Transverse colon (tissue), 4 donors: ENCODE data around the gene STX8. TPM values are rescaled to one million over a fixed set of nuclear protein-coding genes. Genes with fewer than 3 reads are reported as not detected.
"Not testable (repeated sequence)": the region's sequence is repeated elsewhere in the genome, so short reads cannot be mapped to it uniquely, and the experiment has no call there.

ENCODE experiments used
- DNase-seq: peaks from one replicate; pipeline ENCODE4 v3.0.0-alpha.2; 2019
- H3K27ac ChIP-seq, 4 donors: fragments of 200-600 bp; sonication (generic); 2 replicates each; pipeline ENCODE4 v1.5.1; 2016 to 2018; ENCODE audit warnings: inconsistent platforms in 4 of 4
- H3K27me3 ChIP-seq: fragments of 200-600 bp; sonication (generic); 2 replicates; pipeline ENCODE4 v1.5.1; 2017; ENCODE audit warnings: inconsistent platforms
- H3K36me3 ChIP-seq, 4 donors: fragments of 200-600 bp; sonication (generic); 2 replicates each; pipeline ENCODE4 v1.5.1; 2017 to 2019; ENCODE audit warnings: inconsistent platforms in 4 of 4
- H3K4me1 ChIP-seq, 4 donors: fragments of 200-600 bp; sonication (generic); 2 replicates each; pipeline ENCODE4 v1.5.1; 2017 to 2020; ENCODE audit warnings: inconsistent platforms in 4 of 4
- H3K4me3 ChIP-seq, 4 donors: fragments of 200-600 bp; sonication (generic); 1 replicate in 1 of 4; 2 replicates in 3 of 4; pipeline versions ENCODE4 v1.5.1 to v1.6.1; 2017 to 2019; ENCODE audit warnings: inconsistent platforms in 4 of 4
- H3K9me3 ChIP-seq, 2 donors: fragments of 200-600 bp; sonication (generic); 2 replicates each; pipeline ENCODE4 v1.5.1; 2017 to 2019; ENCODE audit warnings: inconsistent platforms in 2 of 2
- EP300 ChIP-seq: sonication (generic); formaldehyde crosslinking; IDR thresholded peaks from one replicate; pipeline ENCODE4 v1.6.1; 2017; ENCODE audit warnings: antibody characterized with exemption, low read depth
- POLR2A ChIP-seq: fragments of 450-650 bp; IDR thresholded peaks from one replicate; pipeline ENCODE4 v1.6.1; 2016; ENCODE audit warnings: antibody characterized with exemption, mild to moderate bottlenecking, moderate library complexity
- POLR2AphosphoS5 ChIP-seq, 3 donors: sonication (generic); formaldehyde crosslinking; IDR thresholded peaks; one replicate each; pipeline ENCODE4 v1.6.1; 2016; ENCODE audit warnings: antibody characterized with exemption in 3 of 3
- WGBS, 2 donors: methylation state at CpG; one replicate each; pipeline ENCODE4 v1.1.5; 2018; ENCODE audit warnings: low coverage in 1 of 2; 5-methylcytosine and 5-hydroxymethylcytosine counted together
- in situ Hi-C, 4 donors: fragments of 200-750 bp; cut with MboI; loops; one replicate each; pipeline versions ENCODE4 v1.15.0 to v1.15.1; 2017; ENCODE audit warnings: low sequenced_read_pairs in 3 of 4, low pct_ligation_motif_present in 1 of 4, low pct_unique_long_range_greater_than_20kb in 1 of 4
- intact Hi-C: fragments of 100-400 bp; cut with DNase I; formaldehyde crosslinking; loops from one replicate; pipeline ENCODE4 v1.15.1; 2023; ENCODE audit warnings: low total_unique reads
- total RNA-seq, 4 donors: library from RNA; depleted of rRNA; stranded (reverse); fragments of >200 nt; gene quantifications; one replicate each; pipeline ENCODE4 v1.1.0, GENCODE V29; 2016
- TF ChIP-seq, protein P1 (sequence below), 5 experiments: fragments of 200-600 bp in 3 of 5; fragments of 450-650 bp in 2 of 5; sonication (generic) in 3 of 5; IDR thresholded peaks; 1 replicate in 2 of 5; 2 replicates in 3 of 5; pipeline ENCODE4 v1.5.1; 2016 to 2017; ENCODE audit warnings: antibody characterized with exemption in 5 of 5, inconsistent platforms in 3 of 5, mild to moderate bottlenecking in 2 of 5, moderate library complexity in 1 of 5

STX8 gene
- total RNA-seq, 4 donors from 2014 or later, result 18.0 to 53.8 (median 38.3) TPM

DNA sequence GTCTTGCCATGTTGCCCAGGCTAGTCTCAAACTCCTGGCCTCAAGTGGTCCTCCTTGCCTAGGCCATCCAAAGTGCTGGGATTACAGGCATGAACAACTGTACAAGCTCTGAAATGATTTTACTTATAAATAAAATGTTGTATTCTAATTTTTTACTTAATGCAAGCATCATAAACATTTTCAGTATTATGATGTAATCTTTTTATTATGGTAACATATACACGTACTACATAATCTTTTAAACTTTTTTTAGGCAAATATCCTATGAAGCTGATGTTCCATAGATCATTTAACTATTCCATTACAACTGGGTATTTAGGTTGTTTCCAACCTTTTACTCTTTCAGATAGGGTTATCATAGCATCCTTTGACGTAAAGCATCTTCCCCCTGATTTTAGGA lies 35.9 kb upstream of the STX8 start:
- TF ChIP-seq POLR2A, result no peak
- TF ChIP-seq EP300, result no peak
- TF ChIP-seq, protein P1, sequence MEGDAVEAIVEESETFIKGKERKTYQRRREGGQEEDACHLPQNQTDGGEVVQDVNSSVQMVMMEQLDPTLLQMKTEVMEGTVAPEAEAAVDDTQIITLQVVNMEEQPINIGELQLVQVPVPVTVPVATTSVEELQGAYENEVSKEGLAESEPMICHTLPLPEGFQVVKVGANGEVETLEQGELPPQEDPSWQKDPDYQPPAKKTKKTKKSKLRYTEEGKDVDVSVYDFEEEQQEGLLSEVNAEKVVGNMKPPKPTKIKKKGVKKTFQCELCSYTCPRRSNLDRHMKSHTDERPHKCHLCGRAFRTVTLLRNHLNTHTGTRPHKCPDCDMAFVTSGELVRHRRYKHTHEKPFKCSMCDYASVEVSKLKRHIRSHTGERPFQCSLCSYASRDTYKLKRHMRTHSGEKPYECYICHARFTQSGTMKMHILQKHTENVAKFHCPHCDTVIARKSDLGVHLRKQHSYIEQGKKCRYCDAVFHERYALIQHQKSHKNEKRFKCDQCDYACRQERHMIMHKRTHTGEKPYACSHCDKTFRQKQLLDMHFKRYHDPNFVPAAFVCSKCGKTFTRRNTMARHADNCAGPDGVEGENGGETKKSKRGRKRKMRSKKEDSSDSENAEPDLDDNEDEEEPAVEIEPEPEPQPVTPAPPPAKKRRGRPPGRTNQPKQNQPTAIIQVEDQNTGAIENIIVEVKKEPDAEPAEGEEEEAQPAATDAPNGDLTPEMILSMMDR (IDR thresholded peaks at IDR 0.05), result no peak
- no peak for TF ChIP-seq POLR2AphosphoS5 (IDR thresholded peaks at IDR 0.05)
- no peaks in the 10 kb centered on the region for H3K9me3 ChIP-seq
- no peak for DNase-seq
- no peaks in the 10 kb centered on the region for H3K27me3 ChIP-seq
- 45 to 65% methylated on average over 1 to 2 of the region's 2 CpGs for WGBS, 2 donors
- H3K27ac ChIP-seq, result no peak overlapping the region
- no peaks in the 10 kb centered on the region for H3K4me1 ChIP-seq
- in situ Hi-C loops, result no loop called here
- intact Hi-C loops, result no loop called here
- no peaks in the 10 kb centered on the region for H3K36me3 ChIP-seq
- H3K4me3 ChIP-seq, result no peak overlapping the region

DNA sequence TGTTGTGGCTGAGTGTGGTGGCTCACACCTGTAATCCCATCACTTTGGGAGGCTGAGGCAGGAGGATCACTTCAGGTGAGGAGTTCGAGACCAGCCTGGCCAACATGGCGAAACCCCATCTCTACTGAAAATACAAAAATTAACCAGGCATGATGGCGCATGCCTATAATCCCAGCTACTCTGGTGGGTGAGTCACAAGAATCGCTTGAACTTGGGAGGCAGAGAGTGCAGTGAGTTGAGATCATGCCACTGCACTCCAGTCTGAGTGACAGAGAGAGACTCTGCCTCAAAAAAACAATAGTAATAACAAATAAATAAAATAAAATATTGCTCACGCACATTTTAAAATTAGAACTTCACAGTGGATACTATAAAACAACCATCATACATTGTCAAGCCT lies 31.4 kb upstream of the STX8 start:
- H3K4me3 ChIP-seq, in situ Hi-C loops, H3K27ac ChIP-seq, intact Hi-C loops, H3K9me3 ChIP-seq, H3K36me3 ChIP-seq, H3K27me3 ChIP-seq, DNase-seq, H3K4me1 ChIP-seq: not testable (repeated sequence)
- WGBS, 2 donors, result 55 to 69% methylated on average over 3 to 5 of the region's 5 CpGs

DNA sequence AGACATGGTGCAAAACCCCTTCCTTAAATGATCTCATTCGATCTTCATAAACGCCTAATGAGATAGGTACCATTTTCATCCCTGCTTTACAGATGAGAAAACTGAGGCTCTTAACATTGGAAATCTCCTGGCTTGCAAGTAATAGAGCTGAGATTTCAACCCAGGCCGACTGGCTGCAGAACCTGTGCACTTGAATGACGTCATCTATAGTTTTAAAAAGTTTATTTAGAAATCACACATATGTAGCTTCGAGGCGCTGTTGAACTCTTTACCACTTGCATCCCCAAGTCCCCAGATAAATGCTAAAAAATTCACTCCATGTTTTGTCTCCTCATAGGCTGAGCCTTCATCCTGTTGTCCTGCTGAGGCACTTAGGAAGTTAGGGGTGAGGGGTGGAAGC lies 30.8 kb upstream of the STX8 start:
- no peak for DNase-seq
- H3K9me3 ChIP-seq, result no peaks in the 10 kb centered on the region
- no peaks in the 10 kb centered on the region for H3K36me3 ChIP-seq
- TF ChIP-seq, protein P1 (IDR thresholded peaks at IDR 0.05), result no peak
- no peak for TF ChIP-seq POLR2A
- TF ChIP-seq POLR2AphosphoS5 (IDR thresholded peaks at IDR 0.05), result no peak
- no peak for TF ChIP-seq EP300
- no peak overlapping the region for H3K27ac ChIP-seq
- 77 to 90% methylated on average over 4 to 6 of the region's 6 CpGs for WGBS, 2 donors
- no peaks in the 10 kb centered on the region for H3K27me3 ChIP-seq
- H3K4me3 ChIP-seq, result no peak overlapping the region
- intact Hi-C loops, result no loop called here
- in situ Hi-C loops, result no loop called here
- H3K4me1 ChIP-seq, result no peaks in the 10 kb centered on the region

GRCh38 chr17:9604583-9604982 lies 29.0 kb upstream of the STX8 start:
- intact Hi-C loops, H3K9me3 ChIP-seq, H3K36me3 ChIP-seq, DNase-seq, H3K27me3 ChIP-seq, H3K4me1 ChIP-seq, H3K4me3 ChIP-seq, H3K27ac ChIP-seq, in situ Hi-C loops: not testable (repeated sequence)
- WGBS, 2 donors, result 80 to 91% methylated on average over 4 to 5 of the region's 5 CpGs

DNA sequence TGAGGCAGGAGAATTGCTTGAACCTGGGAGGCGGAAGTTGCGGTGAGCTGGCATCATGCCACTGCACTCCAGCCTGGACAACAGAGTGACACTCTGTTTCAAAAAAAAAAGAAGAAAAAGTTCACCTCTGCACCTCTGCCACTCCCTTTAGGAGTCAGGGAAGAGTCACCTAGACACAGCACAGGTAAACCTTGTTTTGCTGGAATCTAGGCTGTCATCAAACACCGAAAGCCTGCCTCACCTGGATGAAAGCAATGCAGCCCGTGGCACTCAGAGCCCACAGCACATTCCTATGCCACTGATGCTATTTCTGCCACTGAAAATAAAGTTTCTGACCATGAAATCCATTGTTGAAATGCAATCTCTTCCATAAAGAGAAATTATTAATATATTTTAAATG lies 23.0 kb upstream of the STX8 start:
- TF ChIP-seq POLR2A, result no peak
- TF ChIP-seq, protein P1 (IDR thresholded peaks at IDR 0.05), result no peak
- no peak for TF ChIP-seq POLR2AphosphoS5 (IDR thresholded peaks at IDR 0.05)
- TF ChIP-seq EP300, result no peak
- in situ Hi-C loops, result no loop called here
- intact Hi-C loops, result no loop called here

GRCh38 chr17:9597638-9598037 lies 22.0 kb upstream of the STX8 start:
- H3K4me3 ChIP-seq, DNase-seq, H3K9me3 ChIP-seq, H3K27ac ChIP-seq, H3K4me1 ChIP-seq, H3K27me3 ChIP-seq, H3K36me3 ChIP-seq, intact Hi-C loops, in situ Hi-C loops: not testable (repeated sequence)
- 89 to 91% methylated on average over 5 of the region's 5 CpGs for WGBS, 2 donors

More for the DNA sequence above, 23.0 kb upstream of the STX8 start:
- Histone ChIP-seq H3K4me1 (no peaks in the 10 kb centered on the region), H3K36me3 (no peaks in the 10 kb centered on the region), H3K4me3 (no peak overlapping the region), H3K27ac (no peak overlapping the region), H3K27me3 (no peaks in the 10 kb centered on the region), H3K9me3 (no peaks in the 10 kb centered on the region)
- DNase-seq, result no peak
- WGBS, 2 donors, result 79 to 90% methylated on average over 2 to 4 of the region's 4 CpGs
